WTC11 (cell line): Measurements from ENCODE around the gene ADGRL2. TPM values are rescaled to one million over a fixed set of nuclear protein-coding genes. Genes with fewer than 3 reads are reported as not detected.

ENCODE experiments used
- ATAC-seq: fragments of 200-7000 bp; cut with Tn5 transposase; 2 replicates; pipeline ENCODE4 v1.10.0; 2021; ENCODE audit warnings: mild to moderate bottlenecking, moderate library complexity
- CTCF ChIA-PET: fragments of 300-600 bp; sonication (Branson Sonifier 250); formaldehyde crosslinking; loops from one replicate; lab custom pipeline; 2021; ENCODE audit warnings: antibody characterized with exemption; lab: Charles Lee
- POLR2A ChIA-PET: fragments of 350-600 bp; sonication (Branson Sonifier 250); formaldehyde crosslinking; loops from one replicate; lab custom pipeline; 2021; ENCODE audit warnings: antibody characterized with exemption; lab: Charles Lee
- DNase-seq: peaks from one replicate; pipeline ENCODE4 v3.0.0; 2021; ENCODE audit warnings: low spot score
- H3K27ac Mint-ChIP-seq: 2 replicates; pipeline ENCODE4 v1.8.0; 2021; ENCODE audit warnings: mixed read lengths
- H3K27me3 Mint-ChIP-seq: 2 replicates; pipeline ENCODE4 v1.8.0; 2021; ENCODE audit warnings: low read depth, mild to moderate bottlenecking, moderate library complexity, mixed read lengths
- H3K36me3 Mint-ChIP-seq: 2 replicates; pipeline ENCODE4 v1.8.0; 2021; ENCODE audit warnings: mixed read lengths
- H3K4me1 Mint-ChIP-seq: 2 replicates; pipeline ENCODE4 v1.8.0; 2022; ENCODE audit warnings: mixed read lengths
- H3K4me3 Mint-ChIP-seq: 2 replicates; pipeline ENCODE4 v1.8.0; 2021; ENCODE audit warnings: mild to moderate bottlenecking, moderate library complexity, mixed read lengths
- H3K9me3 Mint-ChIP-seq: 2 replicates; pipeline ENCODE4 v1.8.0; 2021; ENCODE audit warnings: mixed read lengths
- CBFB ChIP-seq: sonication (generic); formaldehyde crosslinking; IDR thresholded peaks from 2 replicates; pipeline ENCODE4 v1.8.1; 2022; ENCODE audit warnings: mild to moderate bottlenecking, low read depth, missing genetic modification reagents
- CDX4 ChIP-seq: fragments of 250-450 bp; sonication (Bioruptor Pico); IDR thresholded peaks from 2 replicates; pipeline ENCODE4 v1.9.0; 2021; ENCODE audit warnings: moderate library complexity, mild to moderate bottlenecking, inconsistent platforms, borderline replicate concordance
- ETV6 ChIP-seq: sonication (generic); formaldehyde crosslinking; IDR thresholded peaks from 2 replicates; pipeline ENCODE4 v1.8.1; 2022; ENCODE audit warnings: mild to moderate bottlenecking, missing genetic modification reagents
- FOXK1 ChIP-seq: sonication (generic); formaldehyde crosslinking; IDR thresholded peaks from 2 replicates; pipeline ENCODE4 v1.8.0; 2022; ENCODE audit warnings: mild to moderate bottlenecking, moderate library complexity, missing genetic modification reagents
- GTF2I ChIP-seq: fragments of 250-450 bp; sonication (Bioruptor Pico); conservative IDR thresholded peaks from 2 replicates; pipeline ENCODE4 v1.4.0; 2021; ENCODE audit warnings: mild to moderate bottlenecking
- HMGA2 ChIP-seq: fragments of 250-450 bp; sonication (Bioruptor Pico); IDR thresholded peaks from 2 replicates; pipeline ENCODE4 v1.4.0; 2021; ENCODE audit warnings: mild to moderate bottlenecking, moderate library complexity
- JAZF1 ChIP-seq: fragments of 250-450 bp; sonication (Bioruptor Pico); IDR thresholded peaks from 2 replicates; pipeline ENCODE4 v1.9.0; 2021; ENCODE audit warnings: moderate library complexity, mild to moderate bottlenecking, inconsistent platforms
- KAT7 ChIP-seq: sonication (generic); formaldehyde crosslinking; IDR thresholded peaks from 2 replicates; pipeline ENCODE4 v1.8.1; 2023; ENCODE audit warnings: missing genetic modification reagents, mild to moderate bottlenecking, borderline replicate concordance
- MLX ChIP-seq: sonication (generic); formaldehyde crosslinking; IDR thresholded peaks from 2 replicates; pipeline ENCODE4 v1.8.1; 2023; ENCODE audit warnings: mild to moderate bottlenecking, missing genetic modification reagents, moderate library complexity
- MYBL2 ChIP-seq: sonication (generic); formaldehyde crosslinking; IDR thresholded peaks from 2 replicates; pipeline ENCODE4 v1.8.1; 2023; ENCODE audit warnings: mild to moderate bottlenecking, moderate library complexity, missing genetic modification reagents
- NFE2L1 ChIP-seq: sonication (generic); formaldehyde crosslinking; IDR thresholded peaks from 2 replicates; pipeline ENCODE4 v1.8.1; 2023; ENCODE audit warnings: missing genetic modification reagents
- NFYB ChIP-seq: sonication (generic); formaldehyde crosslinking; conservative IDR thresholded peaks from 2 replicates; pipeline ENCODE4 v1.8.0; 2022; ENCODE audit warnings: low read depth, missing genetic modification reagents
- NR1H2 ChIP-seq: sonication (generic); formaldehyde crosslinking; IDR thresholded peaks from 2 replicates; pipeline ENCODE4 v1.9.0; 2021; ENCODE audit warnings: mild to moderate bottlenecking, moderate library complexity, missing genetic modification reagents
- RELA ChIP-seq: sonication (generic); formaldehyde crosslinking; IDR thresholded peaks from 2 replicates; pipeline ENCODE4 v1.8.1; 2022; ENCODE audit warnings: missing genetic modification reagents, mild to moderate bottlenecking, borderline replicate concordance
- RORB ChIP-seq: fragments of 250-450 bp; sonication (Bioruptor Pico); IDR thresholded peaks from 2 replicates; pipeline ENCODE4 v1.9.0; 2021; ENCODE audit warnings: mild to moderate bottlenecking
- SMAD4 ChIP-seq: sonication (generic); formaldehyde crosslinking; IDR thresholded peaks from 2 replicates; pipeline ENCODE4 v1.8.0; 2022; ENCODE audit warnings: mild to moderate bottlenecking, missing genetic modification reagents
- TEAD1 ChIP-seq: sonication (generic); formaldehyde crosslinking; IDR thresholded peaks from 2 replicates; pipeline ENCODE4 v1.8.0; 2022; ENCODE audit warnings: mild to moderate bottlenecking, missing genetic modification reagents
- ZNF396 ChIP-seq: fragments of 250-450 bp; sonication (Bioruptor Pico); IDR thresholded peaks from 2 replicates; pipeline ENCODE4 v1.8.0; 2021; ENCODE audit warnings: mild to moderate bottlenecking, moderate library complexity, borderline replicate concordance
- ZNF416 ChIP-seq: fragments of 250-450 bp; sonication (Bioruptor Pico); IDR thresholded peaks from 2 replicates; pipeline ENCODE4 v1.9.0; 2021; ENCODE audit warnings: mild to moderate bottlenecking, inconsistent platforms
- ZNF423 ChIP-seq: fragments of 250-450 bp; sonication (Bioruptor Pico); IDR thresholded peaks from 2 replicates; pipeline ENCODE4 v2.1.2; 2022; ENCODE audit warnings: mild to moderate bottlenecking, moderate library complexity
- ZNF425 ChIP-seq: fragments of 250-450 bp; sonication (Bioruptor Pico); conservative IDR thresholded peaks from 2 replicates; pipeline ENCODE4 v1.9.0; 2021; ENCODE audit warnings: mild to moderate bottlenecking
- ZNF512 ChIP-seq: sonication (generic); formaldehyde crosslinking; IDR thresholded peaks from 2 replicates; pipeline ENCODE4 v1.8.1; 2022; ENCODE audit warnings: missing genetic modification reagents, borderline replicate concordance
- ZNF671 ChIP-seq: fragments of 250-450 bp; sonication (Bioruptor Pico); IDR thresholded peaks from 2 replicates; pipeline ENCODE4 v1.8.0; 2021; ENCODE audit warnings: mild to moderate bottlenecking
- total RNA-seq: library from RNA; stranded (reverse); gene quantifications from 3 replicates; pipeline ENCODE4 v1.2.3, GENCODE V29; 2021
- TF ChIP-seq, protein P1 (sequence below): sonication (generic); formaldehyde crosslinking; IDR thresholded peaks from 2 replicates; pipeline ENCODE4 v1.8.0; 2022; ENCODE audit warnings: missing genetic modification reagents
- TF ChIP-seq, protein P2 (sequence below): sonication (generic); formaldehyde crosslinking; IDR thresholded peaks from 2 replicates; pipeline ENCODE4 v1.8.0; 2022; ENCODE audit warnings: mild to moderate bottlenecking, missing genetic modification reagents

ADGRL2 gene
- total RNA-seq, 1 experiment from 2014 or later: 71.6 TPM

- TF ChIP-seq MLX (CRISPR knock-in tag) (no peak), JAZF1 (no peak), KAT7 (CRISPR knock-in tag) (no peak), NFYB (CRISPR knock-in tag) (no peak), MYBL2 (no peak), TEAD1 (CRISPR knock-in tag) (no peak)
- TF ChIP-seq, protein P1, sequence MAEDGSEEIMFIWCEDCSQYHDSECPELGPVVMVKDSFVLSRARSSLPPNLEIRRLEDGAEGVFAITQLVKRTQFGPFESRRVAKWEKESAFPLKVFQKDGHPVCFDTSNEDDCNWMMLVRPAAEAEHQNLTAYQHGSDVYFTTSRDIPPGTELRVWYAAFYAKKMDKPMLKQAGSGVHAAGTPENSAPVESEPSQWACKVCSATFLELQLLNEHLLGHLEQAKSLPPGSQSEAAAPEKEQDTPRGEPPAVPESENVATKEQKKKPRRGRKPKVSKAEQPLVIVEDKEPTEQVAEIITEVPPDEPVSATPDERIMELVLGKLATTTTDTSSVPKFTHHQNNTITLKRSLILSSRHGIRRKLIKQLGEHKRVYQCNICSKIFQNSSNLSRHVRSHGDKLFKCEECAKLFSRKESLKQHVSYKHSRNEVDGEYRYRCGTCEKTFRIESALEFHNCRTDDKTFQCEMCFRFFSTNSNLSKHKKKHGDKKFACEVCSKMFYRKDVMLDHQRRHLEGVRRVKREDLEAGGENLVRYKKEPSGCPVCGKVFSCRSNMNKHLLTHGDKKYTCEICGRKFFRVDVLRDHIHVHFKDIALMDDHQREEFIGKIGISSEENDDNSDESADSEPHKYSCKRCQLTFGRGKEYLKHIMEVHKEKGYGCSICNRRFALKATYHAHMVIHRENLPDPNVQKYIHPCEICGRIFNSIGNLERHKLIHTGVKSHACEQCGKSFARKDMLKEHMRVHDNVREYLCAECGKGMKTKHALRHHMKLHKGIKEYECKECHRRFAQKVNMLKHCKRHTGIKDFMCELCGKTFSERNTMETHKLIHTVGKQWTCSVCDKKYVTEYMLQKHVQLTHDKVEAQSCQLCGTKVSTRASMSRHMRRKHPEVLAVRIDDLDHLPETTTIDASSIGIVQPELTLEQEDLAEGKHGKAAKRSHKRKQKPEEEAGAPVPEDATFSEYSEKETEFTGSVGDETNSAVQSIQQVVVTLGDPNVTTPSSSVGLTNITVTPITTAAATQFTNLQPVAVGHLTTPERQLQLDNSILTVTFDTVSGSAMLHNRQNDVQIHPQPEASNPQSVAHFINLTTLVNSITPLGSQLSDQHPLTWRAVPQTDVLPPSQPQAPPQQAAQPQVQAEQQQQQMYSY: no peak
Observed at GRCh38 chr1:81833722-81834121, 33.0 kb downstream of the ADGRL2 start (continued).

- H3K9me3 Mint-ChIP-seq: no peaks in the 10 kb centered on the region
- ChIA-PET POLR2A (no interaction called here), CTCF (interaction anchor here (1.1 kb wide), 1 partner anchor 285 kb away, joined by 3 read pairs; no protein-coding TSS in a partner anchor)
- no peak for ATAC-seq
- H3K36me3 Mint-ChIP-seq: peaks cover 6% of the 10 kb centered on the region
- H3K4me3 Mint-ChIP-seq: no peak overlapping the region
- 0 out of 2 replicates have a peak overlapping the region, but pooled peaks have one; percentile 33 for H3K27ac Mint-ChIP-seq
- peaks cover 52% of the 10 kb centered on the region for H3K4me1 Mint-ChIP-seq
- H3K27me3 Mint-ChIP-seq: no peaks in the 10 kb centered on the region
- no peak for DNase-seq
- no peak for TF ChIP-seq HMGA2 (CRISPR knock-in tag)
- TF ChIP-seq, protein P1: no peak
- TF ChIP-seq FOXK1: no peak
- TF ChIP-seq SMAD4 (CRISPR knock-in tag): no peak
- no peak for TF ChIP-seq RELA (CRISPR knock-in tag)
- TF ChIP-seq ZNF396 (CRISPR knock-in tag): no peak
- no peak for TF ChIP-seq CDX4 (CRISPR knock-in tag)
- no peak for TF ChIP-seq NR1H2 (CRISPR knock-in tag)
- TF ChIP-seq ZNF512 (CRISPR knock-in tag): no peak
- TF ChIP-seq GTF2I (CRISPR knock-in tag): no peak
- no peak for TF ChIP-seq ETV6 (CRISPR knock-in tag)
- TF ChIP-seq CBFB (CRISPR knock-in tag): no peak
- no peak for TF ChIP-seq ZNF425
- TF ChIP-seq NFE2L1: no peak
- no peak for TF ChIP-seq ZNF423 (CRISPR knock-in tag)
- no peak for TF ChIP-seq ZNF671 (CRISPR knock-in tag)
- TF ChIP-seq, protein P2, sequence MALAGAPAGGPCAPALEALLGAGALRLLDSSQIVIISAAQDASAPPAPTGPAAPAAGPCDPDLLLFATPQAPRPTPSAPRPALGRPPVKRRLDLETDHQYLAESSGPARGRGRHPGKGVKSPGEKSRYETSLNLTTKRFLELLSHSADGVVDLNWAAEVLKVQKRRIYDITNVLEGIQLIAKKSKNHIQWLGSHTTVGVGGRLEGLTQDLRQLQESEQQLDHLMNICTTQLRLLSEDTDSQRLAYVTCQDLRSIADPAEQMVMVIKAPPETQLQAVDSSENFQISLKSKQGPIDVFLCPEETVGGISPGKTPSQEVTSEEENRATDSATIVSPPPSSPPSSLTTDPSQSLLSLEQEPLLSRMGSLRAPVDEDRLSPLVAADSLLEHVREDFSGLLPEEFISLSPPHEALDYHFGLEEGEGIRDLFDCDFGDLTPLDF (CRISPR knock-in tag): no peak
- no peak for TF ChIP-seq ZNF416
- no peak for TF ChIP-seq RORB
Observed at GRCh38 chr1:81834268-81834667, 33.5 kb downstream of the ADGRL2 start.
